ENCODE measurements around the gene NIBAN1.
"Not testable (repeated sequence)": the region's sequence is repeated elsewhere in the genome, so short reads cannot be mapped to it uniquely, and the experiment has no call there.

The NIBAN1 gene

GRCh38 chr1:184958554-184959353 lies 15.6 kb downstream of the NIBAN1 start:
- ATAC-seq (no peak), DNase-seq (ENCODE audit: low spot score in 2 of 2) (no peak)
- Mint-ChIP-seq H3K9me3 (peaks cover 3% of the 10 kb centered on the region), H3K36me3 (peaks cover 34% of the 10 kb centered on the region), H3K4me3 (no peak overlapping the region), H3K4me1 (peaks cover 47% of the 10 kb centered on the region), H3K27ac (no peak overlapping the region)

- not testable (repeated sequence) for ATAC-seq; DNase-seq (ENCODE audit: low spot score in 2 of 2); H3K27ac Mint-ChIP-seq; H3K4me3 Mint-ChIP-seq; H3K9me3 Mint-ChIP-seq
- peaks cover 48% of the 10 kb centered on the region for H3K4me1 Mint-ChIP-seq
- peaks cover 33% of the 10 kb centered on the region for H3K36me3 Mint-ChIP-seq
Observed at GRCh38 chr1:184957901-184958300, 16.4 kb downstream of the NIBAN1 start.

- DNase-seq (ENCODE audit: low spot score in 2 of 2) (no peak), ATAC-seq (no peak)
- Mint-ChIP-seq H3K4me3 (no peak overlapping the region), H3K36me3 (peaks cover 33% of the 10 kb centered on the region), H3K9me3 (peaks cover 3% of the 10 kb centered on the region), H3K4me1 (peaks cover 52% of the 10 kb centered on the region), H3K27ac (peak overlapping the region; percentile 26)
Observed at GRCh38 chr1:184956999-184957700, 17.2 kb downstream of the NIBAN1 start.

- DNase-seq (ENCODE audit: low spot score in 2 of 2) (no peak), ATAC-seq (no peak)
- H3K27ac Mint-ChIP-seq = peak overlapping the region; percentile 89
- H3K4me1 Mint-ChIP-seq = peaks cover 52% of the 10 kb centered on the region
- H3K4me3 Mint-ChIP-seq = peak overlapping the region; percentile 67
- no peaks in the 10 kb centered on the region for H3K9me3 Mint-ChIP-seq
- H3K36me3 Mint-ChIP-seq = peaks cover 15% of the 10 kb centered on the region
Observed at GRCh38 chr1:184954232-184954995, 19.9 kb downstream of the NIBAN1 start.

- Mint-ChIP-seq H3K4me3 (peak overlapping the region; percentile 67), H3K27ac (peak overlapping the region; percentile 89), H3K4me1 (peaks cover 46% of the 10 kb centered on the region), H3K9me3 (no peaks in the 10 kb centered on the region), H3K36me3 (peaks cover 15% of the 10 kb centered on the region)
- no peak for DNase-seq (ENCODE audit: low spot score in 2 of 2)
- ATAC-seq = peak; percentile 96
Observed at GRCh38 chr1:184953600-184954219, 20.6 kb downstream of the NIBAN1 start.

GRCh38 chr1:184952428-184952827 lies 21.9 kb downstream of the NIBAN1 start:
- peaks cover 46% of the 10 kb centered on the region for H3K4me1 Mint-ChIP-seq
- no peak overlapping the region for H3K27ac Mint-ChIP-seq
- H3K4me3 Mint-ChIP-seq = no peak overlapping the region
- ATAC-seq (no peak), DNase-seq (ENCODE audit: low spot score in 2 of 2) (no peak)
- H3K36me3 Mint-ChIP-seq = peaks cover 15% of the 10 kb centered on the region
- H3K9me3 Mint-ChIP-seq = no peaks in the 10 kb centered on the region

GRCh38 chr1:184951788-184952187 lies 22.5 kb downstream of the NIBAN1 start:
- ATAC-seq (no peak), DNase-seq (ENCODE audit: low spot score in 2 of 2) (no peak)
- H3K4me3 Mint-ChIP-seq = no peak overlapping the region
- peak overlapping the region; percentile 6 for H3K27ac Mint-ChIP-seq
- H3K36me3 Mint-ChIP-seq = peaks cover 15% of the 10 kb centered on the region
- peaks cover 50% of the 10 kb centered on the region for H3K4me1 Mint-ChIP-seq
- H3K9me3 Mint-ChIP-seq = no peaks in the 10 kb centered on the region

- DNase-seq (ENCODE audit: low spot score in 2 of 2) (peak in 1 of 2 donors; percentile 41), ATAC-seq (no peak)
- Mint-ChIP-seq H3K4me1 (peaks cover 54% of the 10 kb centered on the region), H3K4me3 (no peak overlapping the region), H3K27ac (peak overlapping the region; percentile 6), H3K36me3 (peaks cover 19% of the 10 kb centered on the region), H3K9me3 (no peaks in the 10 kb centered on the region)
Observed at GRCh38 chr1:184950906-184951305, 23.4 kb downstream of the NIBAN1 start.

GRCh38 chr1:184950227-184950626 lies 24.1 kb downstream of the NIBAN1 start:
- Mint-ChIP-seq H3K9me3 (no peaks in the 10 kb centered on the region), H3K36me3 (peaks cover 21% of the 10 kb centered on the region), H3K27ac (no peak overlapping the region), H3K4me3 (no peak overlapping the region), H3K4me1 (peaks cover 53% of the 10 kb centered on the region)
- ATAC-seq (no peak), DNase-seq (ENCODE audit: low spot score in 2 of 2) (no peak)

GRCh38 chr1:184947497-184948256 lies 26.6 kb downstream of the NIBAN1 start:
- no peak for DNase-seq (ENCODE audit: low spot score in 2 of 2)

GRCh38 chr1:184945678-184946412 lies 28.5 kb downstream of the NIBAN1 start:
- DNase-seq (ENCODE audit: low spot score in 2 of 2) (no peak), ATAC-seq (no peak)
- peaks cover 12% of the 10 kb centered on the region for H3K36me3 Mint-ChIP-seq
- peaks cover 3% of the 10 kb centered on the region for H3K9me3 Mint-ChIP-seq
- H3K4me1 Mint-ChIP-seq = peaks cover 41% of the 10 kb centered on the region
- H3K4me3 Mint-ChIP-seq = peak overlapping the region; percentile 1
- no peak overlapping the region for H3K27ac Mint-ChIP-seq

More at GRCh38 chr1:184947497-184948256, 26.6 kb downstream of the NIBAN1 start:
- no peak overlapping the region for H3K27ac Mint-ChIP-seq
- H3K4me3 Mint-ChIP-seq = no peak overlapping the region
- no peak for ATAC-seq
- H3K36me3 Mint-ChIP-seq = peaks cover 12% of the 10 kb centered on the region
- peaks cover 45% of the 10 kb centered on the region for H3K4me1 Mint-ChIP-seq
- peaks cover 3% of the 10 kb centered on the region for H3K9me3 Mint-ChIP-seq

GRCh38 chr1:184945029-184945428 lies 29.3 kb downstream of the NIBAN1 start:
- peaks cover 12% of the 10 kb centered on the region for H3K36me3 Mint-ChIP-seq
- H3K4me3 Mint-ChIP-seq = no peak overlapping the region
- ATAC-seq (peak; percentile 69), DNase-seq (ENCODE audit: low spot score in 2 of 2) (no peak)
- peaks cover 45% of the 10 kb centered on the region for H3K4me1 Mint-ChIP-seq
- no peak overlapping the region for H3K27ac Mint-ChIP-seq
- peaks cover 3% of the 10 kb centered on the region for H3K9me3 Mint-ChIP-seq

- DNase-seq (ENCODE audit: low spot score in 2 of 2) (no peak), ATAC-seq (no peak)
- peaks cover 52% of the 10 kb centered on the region for H3K4me1 Mint-ChIP-seq
- no peak overlapping the region for H3K4me3 Mint-ChIP-seq
- peak overlapping the region; percentile 24 for H3K27ac Mint-ChIP-seq
- H3K9me3 Mint-ChIP-seq = peaks cover 3% of the 10 kb centered on the region
- peaks cover 12% of the 10 kb centered on the region for H3K36me3 Mint-ChIP-seq
Observed at GRCh38 chr1:184943998-184944397, 30.3 kb downstream of the NIBAN1 start.

GRCh38 chr1:184941735-184942134 lies 32.6 kb downstream of the NIBAN1 start:
- Mint-ChIP-seq H3K4me3 (peak overlapping the region; percentile 6), H3K4me1 (peaks cover 57% of the 10 kb centered on the region), H3K27ac (peak overlapping the region; percentile 57)

More at GRCh38 chr1:184941735-184942134, 32.6 kb downstream of the NIBAN1 start:
- DNase-seq (ENCODE audit: low spot score in 2 of 2) (no peak), ATAC-seq (peak; percentile 96)
- H3K9me3 Mint-ChIP-seq = peaks cover 3% of the 10 kb centered on the region
- H3K36me3 Mint-ChIP-seq = peaks cover 12% of the 10 kb centered on the region
